NCI-H1048 (cell line): ENCODE measurements around the gene CCPG1.

Experiments
- DNase-seq: peaks from one replicate; lab custom pipeline; 2025; lab: John Stamatoyannopoulos, UW

Gene CCPG1

DNA sequence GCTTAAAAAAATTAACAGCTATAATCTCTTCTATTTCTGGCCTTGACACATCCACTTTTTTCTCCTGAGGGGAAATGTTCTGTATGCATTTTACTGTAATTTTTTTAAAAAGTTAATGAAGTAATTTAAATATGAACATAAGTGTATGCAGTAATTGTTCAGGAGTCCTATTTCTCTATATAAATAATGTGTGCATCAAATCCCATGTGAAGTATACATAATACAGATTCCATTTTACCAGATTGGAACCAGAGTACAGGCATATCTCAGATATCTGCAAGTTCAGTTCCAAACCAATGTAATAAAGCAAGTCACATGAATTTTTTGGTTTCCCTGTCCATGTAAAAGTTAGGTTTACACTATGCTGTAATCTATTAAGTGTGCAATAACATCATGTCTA, 26.6 kb downstream of the CCPG1 start:
- no peak for DNase-seq

DNA sequence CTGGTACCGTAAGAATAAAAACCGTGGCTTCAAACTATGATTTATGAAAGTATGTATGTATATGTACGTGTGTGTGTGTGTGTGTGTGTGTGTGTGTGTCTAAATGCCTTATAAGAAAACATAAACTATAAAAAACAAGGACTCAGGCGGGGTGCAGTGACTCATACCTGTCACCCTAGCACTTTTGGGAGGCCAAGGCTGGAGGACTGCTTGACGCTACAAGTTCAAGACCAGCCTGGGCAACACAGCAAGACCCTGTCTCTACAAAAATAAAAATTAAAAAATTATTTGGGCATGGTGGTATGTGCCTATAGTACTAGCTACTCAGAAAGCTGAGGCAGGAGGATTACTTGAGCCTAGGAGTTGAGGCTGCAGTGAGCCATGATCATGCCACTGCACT, 29.1 kb downstream of the CCPG1 start:
- no peak for DNase-seq

DNA sequence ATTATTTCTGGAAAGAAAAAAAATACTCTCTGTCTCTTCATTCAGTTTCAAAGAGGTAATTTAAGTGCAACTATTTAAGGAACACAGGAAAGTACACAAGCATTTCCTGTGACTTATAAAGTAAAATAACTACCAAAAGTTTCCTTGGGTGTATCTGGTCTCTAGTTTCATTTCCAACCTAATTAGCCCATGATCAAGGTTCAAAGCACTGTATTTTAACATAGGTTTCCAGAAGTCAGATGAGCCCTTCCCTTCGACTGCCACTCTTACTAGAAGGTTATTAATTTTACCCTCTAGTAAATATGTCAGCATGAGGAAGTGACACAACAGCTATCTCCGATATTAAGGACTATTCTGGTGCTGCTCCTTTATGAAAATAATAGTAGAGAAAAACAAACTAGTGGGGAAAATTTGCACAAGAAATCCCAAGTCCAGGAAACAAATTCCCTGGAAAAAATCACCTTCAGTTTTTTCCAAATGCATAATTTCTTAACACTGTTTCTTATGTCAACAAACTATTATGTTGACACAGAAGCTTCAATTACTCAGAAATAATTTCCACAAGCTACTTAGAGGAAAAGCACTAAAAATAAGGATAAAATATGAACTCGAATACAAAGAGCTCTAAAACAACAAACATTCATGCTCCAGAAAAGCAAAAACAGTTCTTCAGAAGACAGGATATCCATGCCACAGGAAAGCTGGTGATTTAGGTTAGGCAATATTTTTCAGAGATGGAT, 35.3 kb downstream of the CCPG1 start:
- no peak for DNase-seq

DNA sequence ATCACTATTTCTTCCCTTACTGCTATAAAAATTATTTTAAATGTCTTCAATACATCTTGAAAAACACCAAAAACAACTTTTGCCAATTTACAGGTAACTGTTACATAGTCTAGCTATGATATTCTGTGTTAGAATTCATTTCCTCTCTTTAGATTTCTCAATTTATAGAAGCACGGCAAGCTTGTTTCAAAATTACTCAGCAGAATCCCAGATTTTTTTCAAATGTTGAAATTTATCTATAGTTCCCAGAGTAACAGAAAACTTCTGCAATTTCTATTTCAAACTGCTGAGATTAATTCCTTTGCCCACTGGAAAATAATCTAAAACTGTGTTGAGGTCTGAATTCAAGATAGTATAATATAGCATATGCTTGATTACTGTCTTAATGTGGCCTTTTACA, 41.2 kb downstream of the CCPG1 start:
- no peak for DNase-seq

DNA sequence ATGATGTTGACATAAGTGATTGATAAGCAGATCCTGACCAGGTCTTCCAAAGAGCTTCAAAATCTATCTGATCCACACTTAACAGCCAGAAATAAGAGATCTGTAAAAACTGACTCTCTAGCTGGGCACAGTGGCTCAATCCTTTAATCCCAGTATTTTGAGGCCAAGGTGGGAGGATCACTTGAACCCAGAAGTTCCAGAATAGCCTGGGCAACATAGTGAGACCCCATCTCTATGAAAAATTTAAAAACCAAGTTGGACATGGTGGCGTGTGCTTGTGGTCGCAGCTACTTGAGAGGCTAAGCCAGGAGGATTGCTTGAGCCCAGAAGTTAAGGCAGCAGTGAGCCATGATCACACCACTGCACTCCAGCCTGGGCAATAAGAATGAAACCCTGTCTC, 45.5 kb downstream of the CCPG1 start:
- no peak for DNase-seq

DNA sequence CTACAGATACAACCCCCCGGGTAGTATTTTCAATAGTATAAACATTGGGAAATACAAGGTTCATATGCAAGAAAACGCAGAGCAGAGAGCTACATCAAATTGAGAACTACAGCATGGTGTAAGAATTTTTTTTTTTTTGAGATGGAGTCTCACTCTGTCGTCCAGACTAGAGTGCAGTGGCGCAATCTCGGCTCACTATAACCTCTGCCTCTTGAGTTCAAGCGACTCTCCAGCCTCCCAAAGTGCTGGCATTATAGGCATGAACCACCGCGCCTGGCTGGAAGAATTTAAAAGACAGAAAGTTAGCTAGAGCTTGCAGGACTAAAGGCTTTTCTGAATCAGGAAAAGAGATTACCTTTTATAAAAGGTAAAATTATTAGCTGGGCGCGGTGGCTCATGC, 47.1 kb downstream of the CCPG1 start:
- DNase-seq, result no peak

DNA sequence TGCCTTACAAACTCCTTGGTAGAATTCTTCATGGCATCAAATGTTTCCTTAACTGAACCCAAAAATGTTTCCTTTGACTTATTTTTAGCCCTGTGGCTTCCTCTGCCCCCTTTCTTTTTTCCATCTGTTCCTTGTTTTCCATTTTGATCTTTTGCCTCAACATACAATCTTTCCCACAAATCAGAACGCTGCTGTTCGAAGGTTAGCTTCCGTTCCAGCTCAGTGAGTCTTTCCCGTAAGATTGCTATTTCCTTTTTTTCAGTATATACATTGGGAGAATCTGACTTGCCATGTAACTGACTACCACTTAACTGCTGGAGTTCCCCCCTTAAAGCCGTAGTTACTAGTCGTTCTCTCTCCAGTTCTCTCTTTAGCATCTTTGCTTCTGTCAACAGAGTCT, 47.9 kb downstream of the CCPG1 start:
- no peak for DNase-seq

DNA sequence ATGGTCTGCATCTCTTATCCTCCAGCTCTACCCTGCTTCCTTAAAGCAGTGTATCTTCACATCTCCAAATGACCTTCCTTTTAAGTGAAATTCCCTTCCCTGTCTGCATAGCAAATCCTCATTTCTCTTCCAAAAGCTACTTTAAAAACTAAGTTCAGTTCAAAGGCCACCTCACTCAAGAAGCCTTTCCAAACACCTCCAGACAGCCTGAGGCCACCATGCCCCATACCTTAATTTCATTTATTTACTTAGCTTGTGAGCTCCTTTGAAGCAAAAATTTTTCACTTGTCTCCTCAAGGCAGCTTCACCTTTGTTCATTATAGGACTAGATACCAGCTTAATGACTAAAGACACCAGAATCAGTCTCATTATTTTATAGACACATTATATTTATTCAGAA, 49.7 kb downstream of the CCPG1 start:
- DNase-seq, result no peak

DNA sequence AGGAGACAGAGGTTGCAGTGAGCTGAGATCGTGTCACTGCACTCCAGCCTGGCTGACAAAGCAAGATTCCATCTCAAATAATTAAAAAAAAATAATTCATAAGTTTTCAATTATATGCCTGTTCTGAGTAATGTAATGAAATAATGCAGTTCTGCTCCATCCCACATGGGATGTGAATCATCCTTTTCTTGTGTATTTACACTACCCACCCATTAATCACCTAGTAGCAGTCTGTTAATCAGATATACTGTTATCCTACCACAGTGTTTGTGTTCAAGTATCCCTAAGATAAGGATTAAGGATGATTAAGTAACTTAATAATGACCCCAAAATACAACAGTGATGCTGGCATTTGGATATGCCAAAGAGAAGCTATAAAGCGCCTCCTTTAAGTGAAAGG, 50.4 kb downstream of the CCPG1 start:
- no peak for DNase-seq

DNA sequence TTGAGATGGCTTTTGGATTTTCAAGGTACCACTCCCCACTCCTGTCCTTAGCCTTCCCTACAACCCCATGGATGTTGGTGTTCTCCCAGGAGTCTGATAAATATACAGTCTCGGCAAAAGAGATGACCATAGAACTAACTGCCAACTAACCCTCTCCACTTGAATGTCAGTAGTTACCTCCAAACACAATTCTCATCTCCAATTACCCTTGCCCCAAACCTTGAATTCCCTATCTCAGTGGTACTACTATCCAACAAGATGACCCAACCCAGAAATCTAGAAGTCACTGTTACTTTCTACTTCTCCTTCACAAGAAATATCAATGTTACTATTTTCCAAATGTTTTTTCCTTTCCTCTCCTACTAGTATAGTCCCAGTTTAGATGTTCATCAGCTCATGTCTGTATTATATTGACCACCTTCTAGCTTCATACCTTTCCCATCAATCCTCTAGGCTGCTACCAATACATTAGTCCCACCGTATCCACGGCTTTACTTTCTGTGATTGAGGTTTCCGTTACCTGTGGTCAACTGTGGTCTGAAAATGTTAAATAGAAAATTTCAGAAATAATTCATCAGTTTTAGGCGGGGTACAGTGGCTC, 51.1 kb downstream of the CCPG1 start:
- no peak for DNase-seq

DNA sequence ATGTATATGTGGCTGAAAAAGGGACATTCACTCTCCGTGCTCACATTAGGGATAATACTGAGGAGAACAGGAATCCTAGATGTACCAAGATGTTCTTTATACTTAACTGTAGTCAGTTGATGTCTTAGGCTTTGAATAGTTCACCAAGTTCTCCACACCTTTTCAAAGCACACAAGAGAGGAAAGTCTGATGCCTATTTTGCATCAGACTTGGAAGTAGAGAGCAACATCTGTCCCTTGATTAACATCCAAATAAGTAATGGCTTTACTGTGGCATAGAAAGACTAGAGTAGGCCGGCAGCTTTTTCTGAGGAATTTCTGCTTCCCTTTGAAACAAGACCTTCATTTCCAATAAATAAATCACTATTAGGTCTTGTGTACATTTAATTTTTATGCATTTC, 55.1 kb downstream of the CCPG1 start:
- no peak for DNase-seq

DNA sequence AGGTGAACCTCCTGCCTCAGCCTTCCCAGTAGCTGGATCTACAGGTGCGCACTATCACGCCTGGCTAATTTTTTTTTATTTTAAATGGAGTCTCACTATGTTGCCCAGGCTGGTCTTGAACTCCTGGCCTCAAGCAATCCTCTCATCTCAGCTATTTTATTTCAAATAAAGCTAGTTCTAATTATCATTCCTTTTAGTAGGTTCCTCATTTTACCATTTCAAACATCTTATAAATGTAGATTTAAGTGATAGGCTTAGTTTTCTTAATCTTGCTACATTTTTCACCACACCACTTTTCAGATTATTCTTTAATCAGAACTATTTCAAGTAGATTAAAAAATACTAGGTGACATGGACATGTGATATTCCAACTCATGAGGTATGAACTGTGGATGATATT, 58.9 kb downstream of the CCPG1 start:
- no peak for DNase-seq

DNA sequence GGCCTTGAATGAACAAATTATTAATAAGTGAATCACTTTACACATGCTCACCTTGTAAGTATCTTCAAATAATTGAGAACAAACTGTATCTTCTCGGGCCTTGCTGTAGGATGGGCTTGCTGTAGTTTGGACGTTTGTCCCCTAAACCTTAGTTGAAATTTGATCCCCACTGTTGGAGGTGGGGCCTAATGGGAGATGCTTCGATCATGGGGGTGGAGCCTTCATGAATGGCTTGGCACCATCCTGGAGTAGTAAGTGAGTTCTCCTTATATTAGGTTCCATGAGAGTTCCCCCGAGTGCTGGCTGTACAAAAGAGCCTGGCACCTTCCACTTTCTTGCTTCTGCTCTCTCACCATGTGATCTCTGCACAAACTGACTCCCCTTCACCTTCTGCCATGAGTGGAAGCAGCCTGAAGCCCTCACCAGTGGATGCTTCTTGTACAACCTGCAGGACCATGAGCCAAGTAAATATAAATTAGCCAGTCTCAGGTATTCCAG, 59.8 kb downstream of the CCPG1 start:
- no peak for DNase-seq

DNA sequence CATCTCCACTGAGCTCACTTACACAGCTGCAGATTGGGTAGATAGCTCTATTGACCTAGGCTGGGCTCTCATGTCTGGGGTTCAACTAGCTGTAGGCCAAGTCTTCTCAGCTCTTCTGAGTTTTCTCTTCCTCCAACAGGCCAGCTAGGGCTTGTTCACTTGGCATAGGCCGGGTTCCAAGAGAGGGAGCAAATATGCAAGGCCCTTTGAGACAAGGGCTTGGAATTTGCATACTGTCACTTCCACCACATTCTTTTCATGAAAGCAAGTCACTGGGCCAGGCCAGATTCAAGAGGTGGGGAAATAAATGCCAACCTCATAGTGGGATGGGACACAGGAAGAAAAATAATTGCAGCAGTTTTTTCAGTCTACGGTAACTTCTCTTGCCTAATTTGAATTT, 64.0 kb downstream of the CCPG1 start:
- DNase-seq, result peak; percentile 62

DNA sequence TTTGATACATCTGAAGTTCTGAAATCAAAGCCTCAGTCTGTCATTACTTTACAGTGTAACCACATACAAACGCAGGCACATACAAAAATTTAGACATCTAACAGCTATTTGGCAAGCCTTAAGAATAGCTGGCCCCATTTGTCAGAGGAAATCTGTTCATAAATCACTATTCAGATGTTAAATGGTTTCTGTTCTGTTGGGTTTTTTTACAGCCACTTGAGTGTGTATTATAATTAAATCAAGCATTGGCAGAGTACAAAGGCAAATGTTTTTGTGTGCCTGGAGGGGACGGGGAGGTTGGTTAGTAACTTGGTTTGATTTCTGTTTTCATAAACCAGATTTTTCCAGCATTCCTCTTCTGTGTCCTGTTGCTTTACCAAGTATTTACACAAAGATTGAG, 65.0 kb downstream of the CCPG1 start:
- no peak for DNase-seq

DNA sequence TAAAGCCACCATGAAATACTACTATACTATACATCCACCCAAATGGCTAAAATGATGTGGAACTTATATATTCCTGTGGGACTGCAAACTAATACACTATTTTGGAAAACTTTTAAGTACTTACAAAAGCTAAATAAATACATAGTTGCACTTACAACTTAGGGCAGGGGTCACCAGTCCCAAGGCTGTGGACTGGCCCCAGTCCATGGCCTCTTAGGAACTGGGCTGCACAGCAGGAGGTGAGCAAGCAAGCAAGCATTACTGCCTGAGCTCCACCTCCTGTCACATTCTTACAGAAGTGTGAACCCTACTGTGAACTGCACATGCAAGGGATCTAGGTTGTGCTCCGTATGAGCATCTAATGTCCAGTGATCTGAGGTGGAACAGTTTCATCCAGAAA, 71.0 kb downstream of the CCPG1 start:
- DNase-seq, result no peak

DNA sequence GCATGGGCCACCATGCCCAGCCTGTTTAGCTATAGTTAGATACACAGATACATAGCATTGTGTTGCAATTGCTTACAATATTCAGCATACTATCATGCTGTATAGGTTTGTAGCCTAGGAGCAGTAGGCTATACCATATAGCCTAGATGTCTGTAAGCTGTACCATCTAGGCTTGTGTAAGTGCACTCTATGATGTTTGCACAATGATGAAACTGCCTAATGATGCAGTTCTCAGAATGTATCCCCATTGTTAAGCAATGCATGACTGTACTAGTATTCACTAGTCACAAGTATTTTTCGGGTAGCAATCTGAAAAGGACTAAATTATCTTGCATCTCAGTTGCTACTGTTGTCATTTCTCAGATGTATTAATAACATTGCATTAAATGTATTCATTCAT, 73.2 kb downstream of the CCPG1 start:
- no peak for DNase-seq

DNA sequence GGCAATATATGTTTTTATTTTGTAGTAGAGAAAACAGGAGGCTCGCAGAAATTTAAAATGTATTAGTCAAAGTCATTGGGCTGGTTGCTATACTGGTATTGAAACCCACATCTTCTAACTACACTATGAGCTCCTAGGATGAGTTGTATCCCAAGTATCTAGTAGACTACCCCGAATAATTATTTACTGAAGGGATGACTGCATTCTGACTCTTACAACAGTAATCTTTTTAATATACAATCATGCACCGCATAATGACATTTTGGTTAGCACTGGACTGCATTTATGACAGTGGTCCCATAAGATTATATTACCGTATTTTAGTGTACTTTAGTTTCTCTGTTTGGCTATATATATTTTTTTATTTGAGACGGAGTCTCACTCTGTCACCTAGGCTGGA, 73.8 kb downstream of the CCPG1 start:
- no peak for DNase-seq

DNA sequence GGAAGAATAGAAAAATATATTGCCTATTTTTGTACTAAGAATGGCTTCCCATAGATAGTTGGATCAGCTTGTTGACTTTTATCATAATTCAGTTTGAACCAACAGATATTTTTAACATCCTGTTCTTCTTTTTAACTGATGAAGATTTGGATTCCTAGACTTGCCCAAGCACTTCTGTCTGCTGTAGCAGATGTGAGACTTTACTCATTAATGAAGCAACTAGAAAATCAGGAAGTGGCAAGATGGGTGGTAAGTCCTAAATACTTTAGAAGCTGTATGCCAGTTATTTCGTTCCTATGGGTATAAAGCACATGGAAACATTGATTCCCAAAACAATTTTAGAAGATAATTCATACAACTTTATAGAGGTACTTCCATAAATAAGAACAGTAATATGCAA, 80.8 kb downstream of the CCPG1 start:
- DNase-seq, result no peak

DNA sequence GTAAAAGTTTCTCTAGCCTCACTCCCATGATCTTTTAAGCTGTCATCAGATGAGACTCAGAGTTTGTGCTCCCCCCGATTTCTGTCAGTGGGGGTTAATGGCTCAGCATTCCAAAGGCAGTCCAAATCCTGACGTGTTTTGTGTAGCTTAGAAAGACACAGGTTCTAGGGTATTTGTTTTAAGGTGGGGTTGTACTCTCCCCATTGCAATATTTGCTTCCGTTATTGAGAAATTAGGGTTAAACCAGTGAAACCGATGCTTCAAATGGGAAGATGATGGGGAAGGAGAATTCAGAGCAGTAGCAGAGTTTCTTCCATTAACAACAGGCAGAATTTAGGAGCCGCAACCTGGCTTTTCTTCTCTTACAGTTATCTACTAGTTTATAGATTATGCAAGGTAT, 85.7 kb downstream of the CCPG1 start:
- DNase-seq, result no peak

DNA sequence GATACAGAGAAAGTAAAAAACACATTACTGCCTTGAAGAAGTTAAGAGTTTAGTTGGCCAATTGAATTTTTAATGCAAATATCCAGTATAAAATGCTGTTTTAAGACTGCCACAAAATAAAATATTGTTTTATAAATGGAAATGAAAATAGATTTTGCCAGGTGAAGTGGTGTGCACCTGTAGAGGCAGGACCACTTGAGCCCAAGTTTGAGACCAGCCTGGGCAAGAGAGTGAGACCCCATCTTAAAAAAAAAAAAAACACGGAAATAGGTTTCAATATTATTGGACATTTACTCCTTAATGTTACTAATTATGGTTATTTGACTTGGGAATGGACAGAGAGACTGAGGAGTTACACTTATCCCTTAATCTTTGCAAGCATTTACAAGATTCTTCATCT, 87.2 kb downstream of the CCPG1 start:
- no peak for DNase-seq

DNA sequence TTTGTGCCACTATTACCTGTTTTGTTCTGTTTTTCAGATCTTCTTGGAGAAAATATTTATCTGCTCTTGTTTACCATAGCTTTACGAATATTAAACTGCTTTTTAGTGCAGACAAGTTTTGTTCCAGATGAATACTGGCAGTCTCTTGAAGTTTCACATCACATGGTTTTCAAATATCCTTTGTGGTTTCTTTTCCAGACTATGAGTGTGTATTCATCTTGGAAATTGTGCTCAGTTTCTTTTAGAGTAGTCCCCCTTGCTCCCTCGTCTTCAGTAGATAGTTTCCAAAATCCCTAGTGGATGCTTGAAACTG, 88.0 kb downstream of the CCPG1 start:
- no peak for DNase-seq

DNA sequence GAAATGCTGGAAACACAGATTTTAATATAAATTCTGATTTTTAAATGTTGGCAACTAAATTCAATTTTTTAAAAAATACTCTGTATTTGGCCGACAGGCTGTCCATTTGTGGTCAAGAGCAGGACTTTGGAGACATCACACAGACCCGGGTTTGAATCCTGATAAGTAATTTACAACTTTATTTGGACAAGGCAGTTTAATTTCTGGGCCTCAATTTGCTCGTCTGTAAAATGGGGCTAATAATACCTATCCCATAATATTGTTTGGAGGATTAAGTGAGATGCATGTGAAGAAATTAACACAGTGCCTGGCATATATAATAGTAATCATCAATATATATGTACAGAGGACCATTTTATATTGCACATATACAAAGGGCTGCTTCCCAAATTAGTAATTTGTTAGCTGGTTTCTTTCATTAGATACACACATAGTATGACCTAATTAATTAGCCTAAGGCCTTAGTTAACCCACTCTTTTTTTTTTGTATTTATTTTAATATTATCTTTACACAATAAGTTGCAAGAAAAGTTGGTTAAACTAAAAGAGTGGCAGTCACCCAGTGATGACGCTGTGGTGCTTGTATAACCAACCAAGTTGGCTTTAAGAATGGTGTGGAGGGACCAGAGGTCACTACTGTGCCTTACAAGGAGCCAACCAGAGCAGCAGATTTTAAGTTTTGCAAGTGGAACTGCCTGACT, 88.5 kb downstream of the CCPG1 start:
- no peak for DNase-seq
